NCI-H82 treated with DMSO at 0.1 percent for 48 hours (cell line): ENCODE data around the gene IMPDH1.
"Not testable (repeated sequence)": the region's sequence is repeated elsewhere in the genome, so short reads cannot be mapped to it uniquely, and the experiment has no call there.

Experiments
- DNase-seq: peaks from one replicate; lab custom pipeline; 2025; ENCODE audit not compliant: unreplicated experiment; lab: John Stamatoyannopoulos, UW

The IMPDH1 gene

GRCh38 chr7:128409596-128410450 is at the start of gene IMPDH1:
Gene IMPDH1 (minus strand): TSS chr7:128409982. CDS start chr7:128409901, 81 bp downstream.
- DNase-seq, result peak; percentile 51

GRCh38 chr7:128459394-128459878 is 49.7 kb upstream of the IMPDH1 start:
- DNase-seq, result peak; percentile 65

GRCh38 chr7:128458956-128459355 is 49.2 kb upstream of the IMPDH1 start:
- no peak for DNase-seq

GRCh38 chr7:128457385-128457784 is 47.6 kb upstream of the IMPDH1 start:
- not testable (repeated sequence) for DNase-seq

- no peak for DNase-seq
These were observed 46.5 kb upstream of the IMPDH1 start for GRCh38 chr7:128456255-128456725.

GRCh38 chr7:128455543-128456254 is 45.9 kb upstream of the IMPDH1 start, which contains the start of gene HILPDA:
Gene HILPDA (plus strand): TSS chr7:128455878. CDS start chr7:128457269, 1,391 bp downstream.
- DNase-seq, result peak; percentile 72

GRCh38 chr7:128454808-128455542 is 45.2 kb upstream of the IMPDH1 start:
- DNase-seq, result no peak

- peak; percentile 85 for DNase-seq
These were observed 44.3 kb upstream of the IMPDH1 start for GRCh38 chr7:128453836-128454804.

- DNase-seq, result no peak
These were observed 42.8 kb upstream of the IMPDH1 start for GRCh38 chr7:128452552-128452951.

GRCh38 chr7:128450913-128451312 is 41.1 kb upstream of the IMPDH1 start:
- DNase-seq, result no peak

- no peak for DNase-seq
These were observed 40.6 kb upstream of the IMPDH1 start for GRCh38 chr7:128450409-128450808.

GRCh38 chr7:128448751-128449302 is 39.0 kb upstream of the IMPDH1 start:
- DNase-seq, result no peak

- DNase-seq, result no peak
These were observed 38.3 kb upstream of the IMPDH1 start for GRCh38 chr7:128447941-128448564.

GRCh38 chr7:128446306-128446705 is 36.5 kb upstream of the IMPDH1 start:
- no peak for DNase-seq

- DNase-seq, result no peak
These were observed 34.2 kb upstream of the IMPDH1 start for GRCh38 chr7:128443831-128444600.

GRCh38 chr7:128442356-128442755 is 32.6 kb upstream of the IMPDH1 start:
- no peak for DNase-seq

GRCh38 chr7:128437426-128438332 is 27.9 kb upstream of the IMPDH1 start:
- DNase-seq, result no peak
